GM18870 (cell line): ENCODE measurements around the gene BCL2L13.
"Not testable (repeated sequence)": the region's sequence is repeated elsewhere in the genome, so short reads cannot be mapped to it uniquely, and the experiment has no call there.

Experiments used
- ATAC-seq: cut with Tn5 transposase; IDR thresholded peaks from one replicate; pipeline ENCODE4 v1.9.1; 2021; ENCODE audit warnings: moderate library complexity; ENCODE audit not compliant: unreplicated experiment

Gene BCL2L13

DNA sequence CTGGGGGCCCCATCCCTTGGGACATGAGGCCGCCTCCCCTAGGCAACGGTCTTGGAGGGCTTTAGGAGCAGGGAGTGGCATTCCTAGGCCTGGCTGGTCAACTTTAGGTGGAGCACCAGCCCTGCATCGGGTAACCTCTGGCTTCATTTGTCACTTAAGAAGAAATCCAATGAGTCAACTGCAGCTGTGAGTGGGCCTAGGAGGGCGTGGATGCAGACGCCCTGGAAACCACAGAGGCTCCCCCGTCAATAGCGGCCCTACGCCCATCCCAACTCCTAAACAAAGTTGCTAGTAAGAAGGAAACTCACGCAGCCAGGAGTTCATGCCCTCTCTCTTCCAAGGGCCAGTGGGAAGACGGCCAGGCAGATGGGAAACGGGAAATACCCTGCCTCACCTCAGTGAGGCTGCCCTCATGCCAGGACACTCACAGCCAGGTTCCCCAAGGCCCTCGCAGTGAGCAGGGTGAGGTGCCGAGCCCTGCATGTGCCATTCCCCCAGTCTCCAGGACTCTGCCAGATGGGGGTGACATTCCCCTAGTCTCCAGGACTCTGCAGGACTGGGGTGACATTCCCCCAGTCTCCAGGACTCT, 114.9 kb downstream of the BCL2L13 start:
- ATAC-seq: no peak

DNA sequence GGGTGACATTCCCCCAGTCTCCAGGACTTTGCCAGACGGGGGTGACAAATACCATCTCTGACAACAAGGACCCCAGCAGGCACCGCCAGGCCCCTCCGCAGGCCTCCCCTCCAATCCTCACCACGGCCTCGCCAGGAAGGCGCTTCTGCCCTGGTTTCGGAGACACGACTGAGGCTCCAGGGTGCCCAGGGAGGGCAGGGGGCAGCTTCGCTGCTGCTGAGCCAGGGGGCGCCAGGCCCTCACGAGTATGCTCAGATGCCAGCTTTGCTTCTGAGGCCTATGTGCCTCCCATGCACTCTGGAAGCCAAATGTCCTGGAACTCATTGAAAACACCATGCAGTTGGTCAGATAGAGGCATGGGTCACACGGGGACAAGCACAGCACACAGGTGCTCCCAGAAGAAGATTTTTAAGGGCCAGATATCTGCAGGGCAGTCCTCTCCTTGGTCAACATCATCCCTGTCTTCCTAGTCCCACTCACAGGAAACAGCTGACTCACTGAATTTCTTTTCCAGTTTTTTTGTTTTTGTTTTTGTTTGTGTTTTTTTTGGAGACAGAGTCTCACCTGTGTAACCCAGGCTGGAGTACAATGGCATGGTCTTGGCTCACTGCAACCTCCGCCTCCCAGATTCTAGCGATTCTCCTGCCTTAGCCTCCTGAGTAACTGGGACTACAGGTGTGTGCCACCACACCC, 115.8 kb downstream of the BCL2L13 start:
- no peak for ATAC-seq

DNA sequence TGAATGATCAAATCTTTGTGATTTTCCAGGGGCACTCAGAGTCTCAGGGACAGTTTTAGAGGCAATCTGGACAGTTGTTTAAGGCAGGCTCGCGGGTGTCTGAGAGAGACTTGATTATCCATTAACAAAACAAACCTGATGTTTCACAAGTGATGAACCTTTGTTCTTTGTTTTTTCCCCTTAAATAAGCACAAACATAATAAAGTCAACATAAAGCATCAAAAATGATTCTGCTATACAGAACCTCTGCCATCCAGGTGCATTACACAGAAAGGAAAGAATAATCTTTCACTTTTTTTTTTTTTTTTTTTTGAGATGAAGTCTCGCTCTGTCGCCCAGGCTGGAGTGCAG, 122.6 kb downstream of the BCL2L13 start:
- no peak for ATAC-seq

DNA sequence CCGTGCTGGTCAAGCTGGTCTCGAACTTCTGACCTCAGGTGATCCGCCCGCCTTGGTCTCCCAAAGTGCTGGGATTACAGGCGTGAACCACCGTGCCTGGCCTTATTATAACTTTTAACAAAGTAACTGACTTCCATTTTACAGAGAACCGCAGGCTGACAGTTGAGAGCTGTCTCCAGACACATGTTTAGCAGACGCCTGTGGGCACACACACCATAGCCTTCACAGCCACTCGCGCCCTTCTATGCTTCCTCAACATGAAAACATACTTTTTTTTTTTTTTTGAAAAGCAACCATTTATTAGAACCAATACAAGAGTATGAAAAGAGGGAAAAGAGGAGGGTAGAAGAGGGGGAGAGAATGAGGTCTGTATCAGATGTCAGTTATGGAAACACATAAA, 124.9 kb downstream of the BCL2L13 start:
- ATAC-seq: not testable (repeated sequence)

DNA sequence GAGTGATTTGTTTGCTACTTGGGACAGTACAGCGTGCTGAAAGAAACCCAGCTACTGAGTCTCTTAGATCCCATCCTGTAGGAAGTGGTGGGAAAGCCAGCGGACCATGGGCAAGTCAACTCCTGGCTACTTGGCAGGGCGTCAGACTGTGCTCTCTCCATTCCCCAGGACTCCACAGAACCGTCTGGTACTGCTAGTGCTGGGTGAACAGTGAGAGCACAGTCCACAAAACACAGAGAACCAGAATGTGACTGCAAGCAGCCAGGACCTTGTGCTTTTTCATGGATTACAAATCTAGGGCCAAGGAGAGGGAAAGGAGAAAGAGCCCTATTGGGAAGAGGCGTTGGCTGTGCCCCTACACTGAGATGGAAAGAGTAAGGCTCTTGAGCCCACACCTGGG, 125.5 kb downstream of the BCL2L13 start:
- ATAC-seq: no peak

DNA sequence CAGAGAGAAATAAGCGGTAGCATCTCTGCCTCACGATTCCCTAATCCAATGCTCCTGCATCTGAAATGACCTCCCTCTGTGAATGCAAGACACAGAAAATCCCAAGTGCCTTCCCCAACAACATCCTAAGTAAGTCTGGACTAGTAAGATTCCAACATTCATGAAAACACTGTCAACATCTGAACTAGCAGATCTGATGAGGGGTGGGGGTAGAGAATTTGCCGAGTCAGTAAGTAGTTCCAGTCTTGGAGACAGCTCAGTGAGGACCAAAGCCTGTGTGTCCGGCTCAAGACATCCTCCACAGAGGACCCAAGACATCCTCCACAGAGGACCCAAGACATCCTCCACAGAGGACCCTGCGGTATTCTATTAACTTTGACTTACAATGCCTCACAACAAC, 126.3 kb downstream of the BCL2L13 start:
- ATAC-seq: not testable (repeated sequence)

DNA sequence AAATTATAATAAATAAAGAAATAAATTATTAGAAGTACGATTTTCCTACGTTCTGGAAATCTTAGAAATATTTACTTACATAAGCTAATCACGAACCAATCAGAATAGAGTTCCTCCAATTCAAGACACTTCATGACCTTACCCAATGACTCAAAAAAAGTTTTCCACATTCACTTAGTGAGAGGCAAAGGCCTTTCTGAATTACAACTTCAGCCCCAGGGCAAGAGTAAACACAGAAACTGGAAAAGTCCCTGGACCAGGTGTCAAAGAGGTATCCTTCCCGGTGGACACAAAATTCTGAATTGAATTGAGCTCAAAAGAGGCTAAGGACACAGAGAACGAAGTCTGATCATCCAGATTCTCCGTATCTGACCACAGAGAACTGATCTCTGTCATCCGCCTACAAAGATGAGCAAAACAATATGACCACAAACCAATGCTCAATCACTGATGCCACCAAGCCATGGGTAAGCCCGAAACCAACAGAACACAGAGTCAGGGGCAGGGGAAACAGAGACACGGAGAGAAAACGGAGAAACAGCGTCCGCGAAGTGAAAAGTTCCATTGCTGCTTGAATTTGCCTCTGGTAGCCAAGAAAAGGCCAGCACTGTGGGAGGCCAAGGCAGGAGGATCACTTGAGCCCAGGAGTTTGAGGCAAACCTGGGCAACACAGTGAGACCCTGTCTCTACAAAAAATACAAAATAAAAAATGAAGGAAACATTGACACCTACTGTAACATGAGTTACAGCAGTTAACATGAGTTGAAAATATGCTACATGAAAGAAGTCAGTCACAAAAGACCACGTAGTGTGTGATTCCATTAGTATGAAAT, 128.9 kb downstream of the BCL2L13 start:
- ATAC-seq: peak; percentile 89

DNA sequence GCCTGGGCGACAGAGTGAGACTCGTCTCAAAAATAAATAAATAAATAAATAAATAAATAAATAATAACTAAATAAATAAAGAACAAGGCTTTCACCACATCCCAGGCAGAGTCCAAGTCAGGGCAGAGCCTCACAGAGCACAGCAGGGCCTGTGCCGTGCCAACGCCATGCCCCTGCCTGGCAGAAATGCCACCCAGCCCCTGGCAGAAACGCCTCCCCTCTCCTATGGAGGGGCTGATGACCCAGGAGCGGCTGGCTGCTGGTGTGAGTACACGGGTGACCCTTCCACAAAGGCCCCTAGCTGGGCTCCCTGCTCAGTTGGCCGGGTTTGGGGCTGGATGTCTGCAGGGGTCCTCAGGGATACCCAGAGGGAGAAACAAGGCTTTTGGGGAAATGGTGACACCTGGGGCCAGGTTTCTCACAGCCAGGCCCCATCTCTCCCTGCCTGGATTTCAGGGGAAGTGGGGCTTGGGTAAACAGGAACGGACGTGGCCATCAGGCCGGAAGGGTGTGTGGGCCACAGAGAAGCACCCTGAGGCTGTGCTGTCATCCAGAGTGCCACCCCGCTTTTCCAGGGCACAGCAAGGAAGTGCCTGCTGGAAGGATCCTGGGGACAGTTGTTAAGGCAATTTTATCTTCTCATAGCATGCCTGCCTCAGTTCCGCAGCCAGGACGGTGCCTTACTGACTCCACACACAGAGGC, 130.6 kb downstream of the BCL2L13 start:
- no peak for ATAC-seq

DNA sequence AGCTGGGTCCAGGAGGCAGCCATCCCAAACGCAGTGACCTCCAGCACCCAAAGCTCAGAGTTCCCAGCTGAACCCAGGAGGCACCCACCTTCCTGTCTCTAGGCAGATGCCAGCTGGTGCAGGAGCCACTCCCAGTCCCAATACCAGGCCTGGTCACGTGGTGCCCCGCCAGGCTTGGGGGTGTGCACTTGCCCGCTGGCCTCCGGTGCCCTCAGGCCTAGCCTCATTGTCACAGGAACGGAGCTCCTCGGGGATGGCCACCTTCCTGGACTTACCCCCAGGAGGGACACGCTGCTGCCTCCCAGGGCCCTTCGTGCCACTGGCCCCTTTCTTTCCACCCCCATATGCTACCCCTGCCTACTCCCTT, 131.1 kb downstream of the BCL2L13 start:
- ATAC-seq: no peak

DNA sequence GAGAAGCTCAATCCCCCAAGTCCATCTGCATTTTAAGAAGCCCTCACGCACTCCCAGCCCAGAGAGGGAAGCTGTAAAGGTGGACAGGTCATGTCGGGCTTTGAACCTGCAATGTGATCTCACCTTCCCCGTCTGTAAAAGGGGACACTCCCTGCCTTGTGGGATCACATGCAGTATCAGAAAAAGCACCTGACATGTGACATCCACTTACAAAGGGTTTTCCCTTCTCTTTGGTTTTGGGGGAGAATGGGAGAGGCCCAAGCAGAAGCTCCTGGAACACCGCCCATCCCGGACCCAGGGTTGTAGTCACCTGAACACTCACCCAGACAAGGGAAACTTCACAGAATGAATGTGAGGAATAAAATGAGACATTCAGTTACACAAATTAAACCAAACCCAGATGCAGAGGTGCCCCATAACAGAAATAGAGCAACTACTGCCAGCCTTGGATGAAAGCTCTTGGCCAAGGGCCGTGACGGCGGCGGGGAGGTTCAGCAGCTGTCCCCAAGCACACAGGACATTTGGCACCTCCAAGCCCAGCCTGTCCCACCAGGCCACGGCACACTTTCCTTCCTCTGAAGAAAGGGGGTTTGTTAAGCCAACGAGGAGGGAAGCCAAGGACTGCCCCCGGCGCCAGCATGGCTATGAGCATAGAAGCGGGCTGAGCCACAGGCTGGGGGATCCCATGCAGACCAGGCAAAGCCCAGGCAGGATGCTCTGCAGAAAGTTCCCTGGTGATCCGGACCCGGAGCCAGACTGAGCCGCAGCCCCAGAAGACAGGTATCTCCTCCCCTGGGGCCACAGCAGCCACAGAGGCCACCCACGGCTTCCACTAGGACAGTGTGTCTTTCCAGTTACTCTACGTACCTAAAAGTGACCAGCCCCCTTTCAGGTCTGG, 131.9 kb downstream of the BCL2L13 start:
- ATAC-seq: no peak

DNA sequence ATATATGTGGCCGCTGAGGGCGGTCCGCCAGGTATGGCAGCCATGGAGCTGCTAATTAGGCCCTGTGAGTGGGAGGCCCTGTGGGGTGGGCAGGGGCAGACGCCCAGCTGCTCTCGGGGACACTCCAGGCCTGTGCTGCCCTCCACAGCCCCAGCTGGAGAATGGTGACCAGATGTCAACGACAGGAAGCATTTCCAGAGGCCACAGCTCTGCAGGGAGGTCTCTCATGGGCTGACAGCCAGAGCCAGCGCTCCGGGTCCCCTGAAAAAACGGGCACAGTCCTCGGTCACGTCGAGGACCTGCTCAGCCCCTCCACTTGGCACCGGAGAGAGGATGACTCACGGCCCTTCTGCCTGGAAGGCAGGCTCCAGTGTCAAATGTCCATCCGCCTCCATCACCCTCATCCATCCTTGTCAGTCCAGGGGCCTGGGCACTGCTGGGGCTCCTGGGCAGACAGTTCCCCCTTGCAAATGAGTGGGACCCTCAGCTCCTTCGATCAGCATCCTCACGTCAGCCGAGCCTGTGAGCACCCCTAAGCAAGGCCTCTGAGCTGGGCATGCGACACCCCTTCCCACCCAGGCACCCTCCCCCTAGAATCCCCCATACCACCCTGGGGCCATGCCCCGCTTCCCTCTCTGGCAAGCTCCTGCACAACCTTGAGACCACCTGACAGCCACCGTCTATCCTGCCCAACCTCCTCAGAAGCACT, 133.8 kb downstream of the BCL2L13 start:
- no peak for ATAC-seq

DNA sequence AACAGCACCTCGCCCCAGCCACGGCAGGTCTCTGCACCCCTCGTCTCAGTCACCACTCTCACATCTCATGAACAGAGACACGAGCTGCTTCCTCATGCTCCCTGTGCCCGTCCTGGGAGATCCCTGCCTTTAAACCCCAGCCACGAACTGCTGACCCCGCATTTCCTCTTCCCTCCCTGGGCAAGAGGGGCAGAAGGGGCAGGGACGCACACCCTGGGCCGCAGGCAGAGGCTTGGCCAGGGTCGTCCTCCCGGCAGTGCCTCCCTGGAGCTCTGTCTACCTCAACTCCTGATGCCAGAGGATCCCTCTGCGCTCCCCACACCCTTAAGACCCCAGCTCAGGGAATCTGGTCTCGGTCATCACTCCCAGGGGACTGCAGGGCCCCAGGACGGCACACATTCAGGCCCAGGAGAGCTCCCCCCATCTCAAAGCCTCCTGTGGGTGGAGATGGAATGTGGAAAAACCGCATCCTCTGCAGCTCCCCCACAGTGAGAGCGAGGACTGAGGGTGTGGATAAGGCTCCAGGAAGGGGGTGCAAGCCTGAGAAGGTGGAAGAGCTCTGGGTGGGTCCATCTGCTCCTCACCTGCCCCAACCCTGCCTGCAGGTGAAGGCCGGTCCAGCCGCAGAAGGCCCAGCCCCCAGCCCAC, 134.5 kb downstream of the BCL2L13 start:
- no peak for ATAC-seq

DNA sequence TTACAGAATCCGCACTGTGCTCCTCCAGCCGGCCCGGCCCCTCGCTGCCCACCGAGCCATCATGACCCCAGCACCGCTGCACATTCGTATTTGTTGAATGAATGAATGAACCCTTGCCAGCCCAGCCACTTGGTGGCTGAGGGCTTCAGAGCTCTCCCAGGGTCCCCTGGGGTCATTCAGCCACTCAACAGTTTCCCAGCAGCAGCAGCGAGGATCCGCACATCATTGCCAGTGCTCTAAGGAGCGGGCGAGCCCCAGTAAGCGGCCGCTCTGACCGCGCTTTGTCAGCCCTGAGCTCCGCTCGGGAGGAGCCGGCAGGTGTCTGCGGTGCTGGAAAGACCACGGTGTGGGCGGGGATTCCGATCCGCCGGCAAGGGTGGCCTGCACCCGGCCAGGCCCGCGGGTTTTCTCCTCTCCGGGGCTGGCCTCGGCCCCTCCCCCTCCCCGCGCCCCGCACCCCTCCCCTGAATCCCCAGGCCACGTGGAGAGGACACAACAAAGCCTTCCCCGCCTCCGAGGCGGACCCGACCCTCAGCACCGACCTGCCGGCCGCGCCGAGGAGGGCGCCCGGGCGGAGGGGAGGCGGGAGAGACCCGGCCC, 135.1 kb downstream of the BCL2L13 start:
- ATAC-seq: no peak

DNA sequence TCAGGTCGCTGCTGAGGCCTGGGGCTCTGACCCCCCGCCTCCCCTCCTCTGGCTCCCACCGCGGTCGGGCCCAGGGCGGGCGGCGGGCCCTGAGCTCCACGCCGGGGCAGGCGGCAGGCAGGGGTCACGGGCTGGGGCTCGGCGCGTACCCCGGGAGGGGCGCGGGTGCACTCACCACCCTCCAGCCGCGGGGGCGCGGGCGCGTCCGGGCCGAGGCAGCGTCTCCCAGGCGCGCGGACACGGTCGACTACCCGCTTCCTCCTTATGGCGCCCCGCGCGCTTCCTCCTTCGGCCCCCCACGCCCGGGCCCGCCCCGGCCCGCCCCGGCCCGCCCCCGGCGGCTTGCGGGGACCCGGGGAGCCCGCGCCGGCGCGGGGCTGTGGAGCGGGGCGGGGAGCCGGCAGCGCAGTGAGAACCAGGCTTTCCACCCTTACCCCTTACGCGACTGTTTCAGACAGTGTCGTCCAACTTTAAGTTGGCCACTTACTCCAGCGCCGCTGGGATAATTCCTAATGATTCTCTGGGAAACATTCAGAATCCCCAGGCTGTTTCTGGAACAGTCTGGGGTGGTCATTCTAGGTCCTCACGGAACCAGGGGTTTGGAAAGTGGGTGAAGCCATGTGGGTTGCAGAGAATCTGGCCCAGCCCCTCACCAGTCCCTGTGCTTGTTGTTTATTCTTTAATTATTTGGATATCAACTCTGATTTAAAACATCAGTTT, 135.8 kb downstream of the BCL2L13 start, which contains the start of gene BID:
TSS of gene BID (minus strand) at position 264 of the 720 bp plus-strand sequence. CDS start 24,353 bp downstream, outside the sequence.
- ATAC-seq: no peak

DNA sequence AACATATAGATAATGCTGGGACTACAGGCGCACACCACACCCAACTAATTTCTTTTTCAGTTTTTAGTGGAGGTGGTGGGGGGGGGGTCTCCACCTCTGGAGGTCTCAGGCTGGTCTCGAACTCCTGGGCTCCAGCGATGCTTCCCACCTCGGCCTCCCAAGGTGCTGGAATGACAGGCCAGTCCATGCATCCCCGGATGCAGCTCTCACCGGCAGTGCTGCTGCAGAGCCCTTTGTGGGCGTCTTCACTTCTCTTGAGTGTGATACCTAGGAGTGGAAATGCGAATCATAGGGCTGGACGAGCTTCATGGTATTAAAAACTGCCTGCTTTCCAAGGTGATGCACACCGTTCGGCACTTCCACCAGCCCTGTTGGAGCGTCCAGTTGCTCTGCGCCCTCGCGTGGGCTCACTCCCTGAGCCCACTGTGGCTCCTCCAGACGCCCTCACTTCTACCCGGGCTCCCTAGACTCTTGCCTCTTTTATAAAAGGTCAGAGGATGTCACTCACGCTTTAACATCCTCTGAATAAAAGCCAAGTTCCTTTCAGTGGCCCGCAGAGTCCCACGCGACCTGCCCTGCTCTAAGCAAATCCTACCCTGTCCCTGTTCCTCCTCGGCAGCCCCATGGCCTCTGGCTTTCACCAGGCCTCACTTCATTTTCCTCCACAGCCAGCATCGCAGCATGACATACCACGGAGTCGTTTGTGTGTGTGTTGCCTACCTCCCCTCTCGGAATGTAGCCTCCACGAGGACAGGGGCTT, 136.5 kb downstream of the BCL2L13 start:
- no peak for ATAC-seq

DNA sequence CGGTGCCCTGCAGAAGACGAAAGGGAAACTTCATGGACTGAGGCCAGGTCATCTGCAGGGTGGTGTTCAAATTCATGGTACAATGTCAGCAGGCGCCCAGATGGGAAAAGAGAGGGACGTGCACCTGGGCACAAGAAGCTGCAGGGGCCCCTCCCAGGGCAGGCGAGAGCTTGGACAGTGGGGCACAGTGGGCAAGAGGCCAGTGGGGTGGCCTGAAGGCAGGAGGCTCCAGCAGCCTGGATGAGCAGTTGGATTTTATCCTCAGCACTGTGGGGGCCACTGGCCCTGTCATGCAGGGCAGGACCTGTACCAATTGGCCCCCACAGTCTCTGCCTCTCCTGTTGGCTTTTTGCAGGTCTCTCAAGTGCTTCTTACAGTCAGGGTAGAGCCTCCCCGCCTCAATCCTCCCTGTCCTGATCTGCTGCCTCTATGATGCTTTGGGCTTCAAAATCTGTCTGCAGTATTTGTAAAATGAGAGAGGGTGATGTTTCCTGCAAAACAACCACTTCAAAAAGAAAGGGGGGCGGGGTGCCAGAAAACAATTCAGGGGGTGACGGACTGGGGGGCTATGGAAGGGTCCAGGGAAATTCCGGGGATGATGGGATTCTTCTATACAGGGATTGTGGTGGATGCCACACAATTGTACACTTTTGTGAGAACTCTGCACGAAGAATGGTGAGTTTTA, 137.4 kb downstream of the BCL2L13 start:
- ATAC-seq: no peak
